HG02840 (cell line): ENCODE measurements around the gene C2CD3.
"Not testable (repeated sequence)": the region's sequence is repeated elsewhere in the genome, so short reads cannot be mapped to it uniquely, and the experiment has no call there.

Experiments used
- ATAC-seq: cut with Tn5 transposase; IDR thresholded peaks from one replicate; pipeline ENCODE4 v1.9.1; 2021; ENCODE audit warnings: mild to moderate bottlenecking, moderate library complexity, moderate number of reproducible peaks; ENCODE audit not compliant: unreplicated experiment, low FRiP score

C2CD3 gene

DNA sequence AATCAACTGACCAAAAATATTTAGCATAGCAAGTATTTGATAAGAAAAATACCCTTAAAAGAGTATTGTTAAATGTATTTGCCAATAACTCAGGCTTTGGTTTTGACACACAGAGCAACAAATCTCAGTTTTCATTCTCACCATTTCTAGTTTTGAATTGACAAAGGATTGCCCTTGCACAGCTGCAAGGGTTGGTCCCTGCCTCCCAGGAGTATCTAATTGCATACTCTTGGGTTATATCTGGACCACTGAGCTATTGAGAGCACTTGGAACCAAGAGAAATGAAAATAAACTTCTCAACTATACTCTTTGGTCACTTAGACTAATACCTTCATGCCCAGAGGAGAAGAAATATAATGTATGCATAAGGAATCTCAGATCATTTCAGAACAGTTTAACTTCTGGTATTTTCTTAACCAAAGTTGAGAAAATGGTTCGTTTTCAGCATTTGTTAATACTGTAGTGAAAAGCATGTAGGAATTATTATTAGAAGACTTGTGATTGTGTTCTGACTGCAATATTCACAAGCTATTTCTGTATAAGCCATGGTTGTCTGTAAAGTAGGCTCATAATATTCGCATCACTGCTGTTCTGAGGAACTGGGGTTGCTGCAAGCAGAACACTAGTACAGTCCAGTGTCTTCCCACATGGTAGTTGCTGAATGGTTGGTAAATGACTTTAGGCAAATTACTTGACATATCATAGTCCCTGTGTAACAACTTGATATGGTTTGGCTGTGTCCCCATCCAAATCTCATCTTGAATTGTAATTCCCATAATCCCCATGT, 7.9 kb downstream of the C2CD3 start:
- no peak for ATAC-seq

DNA sequence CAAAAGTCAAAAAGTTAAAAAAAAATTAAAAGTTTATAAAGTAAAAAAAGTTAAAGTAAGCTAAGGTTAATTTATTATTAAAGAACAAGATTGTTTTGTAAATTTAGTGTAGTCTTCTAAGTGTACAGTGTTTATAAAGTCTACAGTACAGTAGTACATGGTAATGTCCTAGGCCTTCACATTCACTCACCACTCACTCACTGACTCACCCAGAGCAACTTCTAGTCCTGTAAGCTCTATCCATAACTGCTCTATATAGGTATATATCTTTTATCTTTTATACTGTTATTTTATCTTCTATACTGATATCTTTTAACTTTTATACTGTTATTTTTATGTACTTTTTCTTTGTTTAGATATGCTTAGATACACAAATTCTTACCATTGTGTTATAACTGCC, 11.2 kb downstream of the C2CD3 start:
- ATAC-seq = no peak

DNA sequence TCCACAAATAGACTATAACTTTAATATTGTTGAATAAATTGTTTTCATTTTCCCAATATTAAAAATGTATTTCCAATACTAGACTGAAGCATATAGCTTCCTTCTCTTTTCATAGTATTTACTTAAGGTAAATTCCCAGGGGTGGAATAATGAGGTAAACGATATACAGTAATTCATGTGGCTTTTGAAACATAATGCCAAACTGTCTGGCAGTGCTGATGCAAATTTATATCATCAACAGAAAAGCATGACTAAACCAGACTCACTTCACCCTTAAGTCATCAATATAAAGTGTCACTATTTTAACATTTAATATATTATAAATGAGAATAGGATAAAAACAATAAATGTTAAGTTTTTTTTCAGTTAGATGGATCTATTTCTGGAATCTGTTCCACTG, 13.6 kb downstream of the C2CD3 start:
- ATAC-seq = no peak

DNA sequence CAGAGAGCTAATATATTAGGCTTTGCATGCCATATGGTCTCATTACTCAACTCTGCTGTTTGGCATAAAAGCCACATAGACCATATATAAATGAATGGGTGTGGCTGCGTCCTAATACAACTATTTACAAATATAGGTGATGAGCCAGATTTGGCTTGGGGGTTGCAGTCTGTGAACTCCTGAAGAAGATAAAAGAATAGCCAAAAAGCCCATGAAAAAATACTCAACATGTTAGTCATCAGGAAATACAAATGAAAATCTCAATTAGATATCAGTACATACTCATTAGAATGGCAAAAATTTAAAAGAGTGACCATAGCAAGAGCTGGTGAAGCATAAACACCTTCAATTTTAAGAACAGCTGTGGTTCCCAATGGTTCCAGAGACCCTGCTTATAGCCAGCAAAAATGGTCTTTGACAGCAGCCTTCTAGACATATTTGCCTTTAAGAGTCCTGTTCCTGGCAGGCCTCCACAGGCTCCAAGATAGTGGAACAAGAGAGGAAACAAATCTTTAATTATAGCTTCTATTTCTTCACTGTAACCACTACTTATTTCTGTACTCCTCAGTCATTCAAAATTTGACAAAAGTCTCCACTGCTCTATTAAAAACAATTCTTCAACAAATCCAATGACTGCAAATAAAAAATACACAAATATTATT, 16.1 kb downstream of the C2CD3 start:
- no peak for ATAC-seq

DNA sequence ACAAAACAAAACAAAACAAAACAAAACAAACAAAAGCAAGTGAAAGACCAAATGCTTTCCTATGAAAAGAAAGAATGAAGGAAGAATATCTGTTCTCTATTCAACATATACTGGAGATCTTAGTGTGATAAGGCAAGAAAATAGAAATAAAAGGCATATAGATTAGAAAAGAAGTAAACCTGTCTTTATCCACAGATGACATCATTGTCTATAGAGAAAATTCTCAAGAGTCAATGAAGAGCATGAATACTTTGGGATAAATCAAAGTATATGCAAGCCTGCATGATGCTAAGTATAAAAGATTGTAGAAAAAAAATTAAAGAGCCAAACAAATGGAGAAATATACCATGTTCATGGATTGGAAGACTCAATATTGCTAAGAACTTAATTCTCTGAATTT, 17.6 kb downstream of the C2CD3 start:
- ATAC-seq = no peak

DNA sequence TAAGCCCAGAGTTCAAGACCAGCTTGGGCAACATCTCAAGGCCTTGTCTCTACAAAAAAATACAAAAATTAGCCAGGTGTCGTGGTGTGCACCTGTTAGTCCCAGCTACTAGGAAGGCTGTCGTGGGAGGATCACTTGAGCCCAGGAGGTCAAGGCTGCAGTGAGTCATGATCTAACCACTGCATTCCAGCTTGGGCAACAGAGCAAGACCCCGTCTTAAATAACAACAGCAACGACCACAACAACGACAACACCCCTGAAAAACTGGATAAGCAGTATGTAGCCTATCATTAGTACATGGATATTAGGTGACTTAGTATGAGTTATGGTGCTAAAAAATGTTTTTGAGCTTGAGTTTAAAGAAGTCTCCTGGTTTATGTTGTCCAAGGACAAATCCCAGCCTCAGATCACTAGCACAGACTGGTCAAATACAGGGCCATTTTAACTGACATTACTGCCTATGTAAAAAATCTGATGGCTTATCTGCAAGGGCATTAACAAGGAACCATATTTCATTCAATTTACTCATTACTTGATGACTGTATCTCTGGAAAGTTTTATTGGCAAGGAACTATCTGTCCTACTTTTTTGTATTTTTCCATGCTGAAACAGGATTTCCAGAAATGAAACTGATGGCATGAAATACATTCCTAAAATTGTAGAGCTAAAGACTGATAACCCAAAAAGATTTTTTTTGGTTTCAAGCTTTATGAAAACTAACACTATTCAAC, 23.4 kb downstream of the C2CD3 start:
- ATAC-seq = no peak

DNA sequence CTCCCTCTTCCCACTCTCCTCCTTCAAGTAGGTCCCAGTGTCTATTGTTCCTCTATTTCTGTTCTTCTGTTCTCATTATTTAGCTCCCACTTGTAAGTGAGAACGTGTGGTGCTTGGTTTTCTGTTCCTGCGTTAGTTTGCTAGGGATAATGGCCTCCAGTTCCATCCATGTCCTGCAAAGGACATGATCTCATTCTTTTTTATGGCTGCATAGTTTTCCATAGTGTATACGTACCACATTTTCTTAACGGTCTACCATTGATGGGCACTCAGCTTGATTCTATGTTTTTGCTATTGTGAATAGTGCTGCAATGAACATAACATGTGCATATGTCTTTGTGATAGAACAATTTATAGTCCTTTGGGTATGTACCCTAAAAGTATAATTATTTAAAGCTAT, 26.2 kb downstream of the C2CD3 start:
- no peak for ATAC-seq

DNA sequence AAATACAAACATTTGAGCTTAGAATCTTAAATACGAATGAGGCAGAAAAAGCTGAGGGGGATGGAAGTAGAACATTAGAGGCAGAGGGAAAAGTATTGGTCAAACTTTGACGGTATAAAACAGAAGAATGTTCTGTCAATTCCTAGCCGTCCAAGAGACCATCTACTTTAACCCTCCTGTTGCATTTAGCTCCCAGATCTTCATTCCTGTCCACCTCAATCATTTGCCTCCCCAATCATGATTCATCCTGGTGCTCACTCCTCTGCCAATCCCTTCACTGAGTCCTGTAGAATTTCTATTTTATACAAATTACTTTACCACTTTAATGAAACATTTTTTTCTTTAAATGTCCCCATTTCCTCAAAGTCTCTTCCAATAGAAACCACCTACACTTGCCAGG, 28.2 kb downstream of the C2CD3 start:
- no peak for ATAC-seq

DNA sequence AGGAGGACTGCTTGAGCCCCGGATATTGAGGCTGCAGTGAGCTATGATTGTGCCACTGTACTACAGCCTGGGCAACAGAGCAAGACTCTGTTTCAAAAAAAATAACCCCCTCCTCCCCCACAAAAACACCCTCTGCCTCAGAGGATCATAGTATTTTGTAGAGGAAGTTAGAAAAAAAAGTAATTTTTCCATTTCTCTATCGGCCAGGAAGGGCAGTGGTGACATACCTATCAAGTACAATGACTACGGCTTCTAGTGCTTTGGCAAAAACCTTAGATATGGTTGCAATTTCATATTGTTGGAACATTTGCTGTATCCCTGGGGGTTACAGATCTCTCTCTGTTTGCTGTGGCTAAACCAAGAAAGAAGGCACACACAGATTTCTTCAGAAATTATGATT, 28.9 kb downstream of the C2CD3 start:
- no peak for ATAC-seq

DNA sequence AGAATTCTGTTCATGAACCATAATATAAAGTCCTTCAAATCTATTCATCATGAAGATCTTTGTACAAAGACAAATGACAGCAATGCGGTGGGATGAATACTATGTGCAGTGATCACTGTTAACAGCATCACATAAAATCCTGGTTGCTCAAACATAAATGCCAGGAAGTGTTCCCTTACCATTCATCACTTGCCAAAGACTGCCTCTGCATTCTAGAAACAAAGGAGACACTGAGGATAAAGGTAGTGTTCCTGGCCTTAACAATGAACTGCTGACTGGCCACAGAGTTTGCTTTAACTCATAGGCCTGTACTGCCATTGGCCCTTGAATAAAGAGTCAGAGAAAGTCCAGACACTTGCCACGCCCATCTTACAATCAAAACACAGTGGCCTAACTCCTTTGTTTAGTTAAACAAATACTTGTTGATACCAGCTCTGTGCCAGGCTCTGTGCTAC, 29.5 kb downstream of the C2CD3 start:
- ATAC-seq = no peak

DNA sequence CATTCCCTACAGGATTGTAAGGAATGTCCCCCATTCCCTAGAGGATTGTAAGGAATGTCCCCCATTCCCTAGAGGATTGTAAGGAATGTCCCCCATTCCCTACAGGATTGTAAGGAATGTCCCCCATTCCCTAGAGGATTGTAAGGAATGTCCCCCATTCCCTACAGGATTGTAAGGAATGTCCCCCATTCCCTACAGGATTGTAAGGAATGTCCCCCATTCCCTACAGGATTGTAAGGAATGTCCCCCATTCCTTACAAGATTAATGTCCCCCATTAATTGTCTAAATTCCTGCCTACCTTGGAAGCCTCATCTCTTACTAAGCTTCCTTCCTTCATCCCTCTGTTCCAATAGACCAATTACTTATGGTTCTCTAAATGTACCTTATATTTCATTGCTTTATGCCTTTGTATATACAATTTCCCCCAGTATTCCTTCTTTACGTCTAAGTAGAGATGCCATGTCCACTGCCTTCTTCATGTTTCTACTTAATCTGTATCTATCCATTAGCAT, 30.8 kb downstream of the C2CD3 start:
- not testable (repeated sequence) for ATAC-seq

DNA sequence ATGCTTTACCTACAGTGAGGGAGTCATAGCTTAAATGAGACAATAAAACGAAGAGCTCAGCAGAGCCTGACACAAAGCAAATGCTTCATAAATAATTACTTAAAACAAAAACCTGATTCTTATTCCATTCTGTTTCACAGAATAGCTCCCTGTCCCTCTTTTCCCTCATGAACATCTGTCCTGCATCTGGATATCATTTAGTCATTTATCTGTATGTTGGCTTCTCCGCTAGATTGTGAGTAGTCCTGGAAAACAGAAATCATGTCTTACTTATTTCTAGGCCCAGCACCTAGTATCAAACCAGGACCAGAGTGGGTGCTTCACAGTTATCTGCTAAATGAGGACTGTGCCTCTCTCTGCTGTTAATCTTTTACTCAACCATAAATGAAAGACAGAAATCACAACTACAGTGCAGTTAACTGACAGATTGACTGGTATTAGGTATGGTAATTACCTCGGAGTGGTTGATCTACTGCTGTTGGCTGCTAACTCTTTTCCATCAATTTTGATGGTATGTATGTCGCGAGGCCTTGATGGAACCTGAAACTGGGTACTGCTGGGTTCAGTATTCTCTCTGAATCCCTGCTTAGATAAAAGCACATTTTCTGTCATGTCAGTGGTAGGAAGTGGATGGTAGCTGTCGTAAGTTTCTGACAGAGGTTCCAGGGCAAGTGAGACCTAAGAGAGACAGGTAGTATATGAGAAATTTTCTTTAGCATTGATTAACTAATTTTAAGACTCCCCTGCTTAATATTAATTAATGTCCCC, 31.5 kb downstream of the C2CD3 start:
- no peak for ATAC-seq

DNA sequence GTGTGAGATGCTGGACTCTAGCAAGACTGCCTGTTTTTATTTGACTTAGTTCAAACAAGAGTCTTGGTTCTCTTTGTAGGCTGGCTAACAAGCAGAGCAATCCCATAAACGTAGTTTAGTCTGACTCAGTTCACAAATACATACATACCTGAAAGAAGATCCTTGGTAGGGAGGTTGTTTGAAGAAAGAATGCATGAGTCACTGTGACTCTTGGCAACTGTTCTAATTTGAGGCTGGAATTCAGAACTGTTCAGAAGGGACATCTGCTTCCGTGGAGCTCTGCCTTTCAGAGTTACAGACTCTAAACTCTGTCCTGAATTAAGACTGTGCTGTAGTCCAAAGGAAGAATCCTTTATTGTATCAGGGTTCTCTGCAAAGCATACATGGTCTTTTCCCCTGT, 32.2 kb downstream of the C2CD3 start:
- ATAC-seq = no peak

DNA sequence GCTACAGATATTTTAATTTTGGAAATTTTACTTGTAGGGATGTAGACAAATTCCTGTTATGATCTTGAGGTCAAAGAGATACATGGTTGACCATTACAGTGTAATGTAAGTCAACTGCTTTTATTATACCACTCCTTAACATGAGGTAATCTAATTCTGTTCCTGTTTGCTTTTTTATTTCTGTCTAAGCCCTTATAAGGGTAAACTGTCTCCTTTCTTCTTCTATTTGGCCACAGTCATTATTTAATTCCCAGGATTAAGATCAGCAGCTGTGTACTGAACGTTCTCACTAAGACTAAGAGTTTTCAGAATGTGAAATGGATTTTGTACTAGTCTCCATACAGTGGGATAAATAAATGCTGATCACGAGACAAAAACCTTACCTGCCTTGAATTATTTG, 32.8 kb downstream of the C2CD3 start:
- ATAC-seq = no peak

DNA sequence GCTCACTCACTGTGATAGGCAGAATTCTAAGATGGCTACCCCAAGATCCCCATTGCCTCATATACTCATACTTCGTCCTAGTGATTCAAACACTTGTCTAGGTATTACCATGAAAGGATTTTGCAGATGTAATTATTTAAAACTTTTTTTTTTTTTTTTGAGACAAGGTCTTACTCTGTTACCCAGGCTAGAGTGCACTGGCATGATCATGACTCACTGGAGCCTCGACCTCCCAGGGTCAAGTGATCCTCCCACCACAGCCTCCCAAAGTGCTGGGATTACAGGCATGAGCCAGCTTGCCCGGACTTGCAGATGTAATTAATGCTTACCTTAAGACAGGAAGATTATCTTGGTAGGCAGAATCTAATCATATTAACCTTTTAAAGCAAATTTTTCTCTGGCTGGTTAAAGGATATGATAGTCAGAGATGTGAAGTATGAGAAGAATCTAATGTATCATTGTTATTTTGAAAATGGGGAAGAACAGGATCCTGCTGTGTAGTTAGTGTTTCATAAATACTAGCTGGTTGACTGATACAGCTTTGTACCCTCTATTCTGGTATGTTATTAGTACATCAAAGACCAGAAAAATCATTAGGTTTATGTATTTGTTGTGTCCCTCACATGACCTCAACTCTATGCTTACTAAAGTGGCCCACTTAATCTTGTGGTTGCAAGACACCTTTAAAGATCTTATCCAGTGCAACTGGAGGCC, 35.5 kb downstream of the C2CD3 start:
- no peak for ATAC-seq

DNA sequence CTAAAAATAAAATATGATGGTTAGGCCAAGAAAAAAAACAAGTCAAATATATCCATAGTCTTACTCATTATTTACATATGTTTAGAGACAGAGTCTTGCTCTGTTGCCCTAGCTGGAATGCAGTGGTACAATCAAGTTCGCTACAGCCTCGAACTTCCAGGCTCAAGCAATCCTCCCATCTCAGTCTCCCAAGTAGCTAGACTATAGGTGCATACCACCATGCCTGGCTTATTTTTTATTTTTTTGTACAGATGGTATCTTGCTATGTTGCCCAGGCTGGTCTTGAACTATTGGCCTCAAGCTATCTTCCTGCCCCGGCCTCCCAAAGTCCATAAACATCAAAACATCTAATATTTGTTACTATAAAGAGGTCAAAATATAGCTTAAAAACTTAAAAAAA, 36.1 kb downstream of the C2CD3 start:
- no peak for ATAC-seq

DNA sequence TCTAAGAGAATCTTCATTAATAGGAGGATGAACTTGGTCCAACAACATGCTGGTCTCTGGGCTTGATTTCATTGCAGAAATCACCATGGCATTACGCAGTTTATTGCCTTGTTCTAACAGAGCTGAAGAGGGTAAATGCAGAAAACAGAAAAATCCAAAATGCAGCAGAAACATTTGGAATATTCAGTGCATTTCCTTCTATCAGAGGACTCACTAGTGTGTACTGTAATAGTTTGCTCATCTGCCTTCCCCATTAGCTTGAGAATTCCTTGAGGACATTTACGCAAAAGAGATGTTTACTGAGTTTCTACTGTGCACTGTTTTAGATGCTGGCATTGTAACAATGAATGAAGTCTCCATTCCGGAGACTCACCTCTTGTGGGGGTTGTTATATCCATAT, 37.4 kb downstream of the C2CD3 start:
- ATAC-seq = no peak

DNA sequence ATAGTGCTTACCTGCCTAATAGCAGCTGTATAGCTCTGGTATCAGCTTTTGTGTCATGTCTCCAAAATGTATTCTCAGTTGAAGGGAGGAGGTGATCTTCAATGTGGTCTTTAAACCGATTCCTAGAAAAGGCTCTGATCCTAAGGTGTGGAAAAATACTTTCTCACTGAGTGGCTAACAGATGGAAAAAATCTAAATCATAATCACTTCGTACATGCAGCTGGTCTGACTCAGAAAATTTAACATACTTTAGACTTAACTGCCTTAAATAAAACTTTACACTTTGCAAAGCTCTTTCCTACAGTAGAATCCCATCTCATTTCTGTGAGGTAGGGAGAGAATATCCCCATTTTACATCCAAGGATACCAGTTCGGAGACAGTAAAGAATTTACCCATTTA, 38.0 kb downstream of the C2CD3 start:
- no peak for ATAC-seq

DNA sequence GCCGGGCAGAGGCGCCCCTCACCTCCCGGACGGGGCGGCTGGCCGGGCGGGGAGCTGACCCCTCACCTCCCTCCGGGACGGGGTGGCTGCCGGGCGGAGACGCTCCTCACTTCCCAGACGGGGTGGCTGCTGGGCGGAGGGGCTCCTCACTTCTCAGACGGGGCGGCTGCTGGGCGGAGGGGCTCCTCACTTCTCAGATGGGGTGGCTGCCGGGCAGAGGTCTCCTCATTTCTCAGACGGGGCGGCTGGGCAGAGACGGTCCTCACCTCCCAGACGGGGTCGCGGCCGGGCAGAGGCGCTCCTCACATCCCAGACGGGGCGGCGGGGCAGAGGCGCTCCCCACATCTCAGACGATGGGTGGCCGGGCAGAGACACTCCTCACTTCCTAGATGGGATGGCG, 41.7 kb downstream of the C2CD3 start:
- not testable (repeated sequence) for ATAC-seq

DNA sequence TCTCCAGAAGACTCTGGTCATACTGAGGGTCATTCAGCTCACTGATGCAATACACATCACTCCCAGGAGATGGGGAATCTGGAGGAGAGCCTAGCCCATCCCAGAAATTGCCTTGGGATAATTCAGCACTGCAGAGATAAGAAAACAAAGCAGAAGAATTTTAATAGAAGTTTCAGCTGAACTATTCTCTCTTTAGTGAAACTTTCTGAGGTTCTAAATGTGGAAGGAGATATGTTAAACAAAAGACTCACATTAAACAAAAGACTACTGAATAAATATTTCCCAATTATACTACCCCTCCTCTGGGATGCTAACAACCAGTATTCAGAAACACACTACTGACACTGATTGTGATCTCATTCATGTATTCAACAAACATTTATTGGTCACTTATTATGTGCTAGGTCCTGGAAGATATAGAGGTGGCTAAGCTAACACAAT, 47.8 kb downstream of the C2CD3 start:
- no peak for ATAC-seq
